Activated T-cell treated with anti-CD3 and anti-CD28 coated beads, Interleukin-2, amount 50 U/mL, for 48 hours (primary cell): Measurements from ENCODE around the gene DACT2.
"Not testable (repeated sequence)": the region's sequence is repeated elsewhere in the genome, so short reads cannot be mapped to it uniquely, and the experiment has no call there.

Source experiments
- DNase-seq, 2 experiments: peaks; one replicate each; pipeline ENCODE4 v3.0.0-alpha.2; 2020

The DACT2 gene

GRCh38 chr6:168320634-168321033 lies 1.1 kb upstream of the DACT2 start:
- no peak for DNase-seq

- no peak for DNase-seq
These were observed 848 bp downstream of the DACT2 start for GRCh38 chr6:168318579-168319278.

- DNase-seq: no peak
These were observed 1.5 kb downstream of the DACT2 start for GRCh38 chr6:168318090-168318489.

- no peak for DNase-seq
These were observed 4.0 kb downstream of the DACT2 start for GRCh38 chr6:168315596-168315995.

GRCh38 chr6:168314948-168315347 lies 4.6 kb downstream of the DACT2 start:
- no peak for DNase-seq

- no peak for DNase-seq
These were observed 5.6 kb downstream of the DACT2 start for GRCh38 chr6:168314021-168314420.

- no peak for DNase-seq
These were observed 6.1 kb downstream of the DACT2 start for GRCh38 chr6:168313431-168314011.

- not testable (repeated sequence) for DNase-seq
These were observed 7.5 kb downstream of the DACT2 start for GRCh38 chr6:168312125-168312507.

- DNase-seq: no peak
These were observed 8.0 kb downstream of the DACT2 start for GRCh38 chr6:168311410-168312124.

- DNase-seq: no peak
These were observed 8.6 kb downstream of the DACT2 start for GRCh38 chr6:168310945-168311344.

GRCh38 chr6:168310403-168310802 lies 9.2 kb downstream of the DACT2 start:
- no peak for DNase-seq

GRCh38 chr6:168309997-168310396 lies 9.6 kb downstream of the DACT2 start:
- no peak for DNase-seq

- no peak for DNase-seq
These were observed 10.4 kb downstream of the DACT2 start for GRCh38 chr6:168309183-168309582.

GRCh38 chr6:168308390-168309144 lies 11.0 kb downstream of the DACT2 start:
- DNase-seq: no peak

- no peak for DNase-seq
These were observed 11.9 kb downstream of the DACT2 start for GRCh38 chr6:168307695-168308021.

- DNase-seq: no peak
These were observed 12.4 kb downstream of the DACT2 start for GRCh38 chr6:168307015-168307694.

- DNase-seq: no peak
These were observed 13.7 kb downstream of the DACT2 start for GRCh38 chr6:168305863-168306262.

- no peak for DNase-seq
These were observed 14.4 kb downstream of the DACT2 start for GRCh38 chr6:168305096-168305749.

GRCh38 chr6:168304752-168305015 lies 14.9 kb downstream of the DACT2 start:
- no peak for DNase-seq

GRCh38 chr6:168303982-168304751 lies 15.4 kb downstream of the DACT2 start:
- no peak for DNase-seq

GRCh38 chr6:168302534-168302933 lies 17.0 kb downstream of the DACT2 start:
- no peak for DNase-seq
